Stomach (tissue), 4 donors: Measurements from ENCODE around the gene RABGGTB.

Experiments
- CTCF ChIP-seq, 7 experiments: fragments of 450-650 bp in 4 of 7; fragments of 200-600 bp in 3 of 7; sonication (generic) in 3 of 7; IDR thresholded peaks; one replicate each; pipeline ENCODE4 v1.5.1; 2016 to 2019; ENCODE audit warnings: antibody characterized with exemption in 7 of 7, control low read depth in 2 of 7, mild to moderate bottlenecking in 1 of 7
- EP300 ChIP-seq: sonication (generic); formaldehyde crosslinking; IDR thresholded peaks from one replicate; pipeline ENCODE4 v1.6.1; 2017; ENCODE audit warnings: antibody characterized with exemption
- POLR2A ChIP-seq, 4 donors: fragments of 450-650 bp; IDR thresholded peaks; one replicate each; pipeline ENCODE4 v1.6.1; 2016; ENCODE audit warnings: antibody characterized with exemption in 4 of 4, control low read depth in 2 of 4, mild to moderate bottlenecking in 1 of 4, moderate library complexity in 1 of 4
- POLR2AphosphoS5 ChIP-seq, 3 donors: sonication (generic); formaldehyde crosslinking; IDR thresholded peaks; one replicate each; pipeline ENCODE4 v1.6.1; 2016; ENCODE audit warnings: antibody characterized with exemption in 3 of 3

DNA sequence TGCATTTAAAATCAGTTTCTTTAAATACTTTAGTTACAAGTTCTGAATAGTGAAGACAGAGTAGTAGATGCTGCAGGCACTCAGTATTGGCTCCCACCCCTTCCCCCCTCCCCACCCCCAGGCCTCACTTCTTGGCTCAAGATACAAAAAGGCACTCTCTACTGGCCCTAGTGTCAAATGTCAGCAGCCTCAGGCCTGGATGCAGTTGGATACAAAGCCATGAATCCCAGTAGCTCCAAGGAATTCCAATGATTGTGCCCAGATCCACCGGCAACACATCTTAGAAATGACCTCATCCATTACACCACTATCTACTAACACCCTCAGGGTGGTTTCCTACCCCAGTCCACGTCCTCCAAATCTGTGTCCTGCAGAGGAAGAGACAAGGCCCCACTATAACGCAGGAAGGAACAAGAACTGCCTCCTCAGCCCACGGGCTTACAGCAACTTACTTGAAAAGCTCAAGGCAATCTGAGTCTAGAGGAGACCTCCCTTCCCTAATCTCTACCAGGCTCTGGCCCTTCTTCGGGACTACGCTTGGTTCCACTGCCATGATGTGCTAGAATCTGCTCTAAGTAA lies 43.9 kb upstream of the RABGGTB start:
- TF ChIP-seq CTCF (IDR thresholded peaks at IDR 0.05) (no peak), EP300 (no peak), POLR2AphosphoS5 (IDR thresholded peaks at IDR 0.05) (no peak), POLR2A (IDR thresholded peaks at IDR 0.05) (no peak)
